Putamen (tissue), 1 donor: ENCODE data around the gene CYB5B.
"Not testable (repeated sequence)": the region's sequence is repeated elsewhere in the genome, so short reads cannot be mapped to it uniquely, and the experiment has no call there.

Experiments
- DNase-seq: peaks from one replicate; pipeline ENCODE4 v3.0.0-alpha.2; 2016; ENCODE audit warnings: low spot score

The CYB5B gene

GRCh38 chr16:69408475-69408874 lies 15.9 kb upstream of the CYB5B start:
- no peak for DNase-seq

DNA sequence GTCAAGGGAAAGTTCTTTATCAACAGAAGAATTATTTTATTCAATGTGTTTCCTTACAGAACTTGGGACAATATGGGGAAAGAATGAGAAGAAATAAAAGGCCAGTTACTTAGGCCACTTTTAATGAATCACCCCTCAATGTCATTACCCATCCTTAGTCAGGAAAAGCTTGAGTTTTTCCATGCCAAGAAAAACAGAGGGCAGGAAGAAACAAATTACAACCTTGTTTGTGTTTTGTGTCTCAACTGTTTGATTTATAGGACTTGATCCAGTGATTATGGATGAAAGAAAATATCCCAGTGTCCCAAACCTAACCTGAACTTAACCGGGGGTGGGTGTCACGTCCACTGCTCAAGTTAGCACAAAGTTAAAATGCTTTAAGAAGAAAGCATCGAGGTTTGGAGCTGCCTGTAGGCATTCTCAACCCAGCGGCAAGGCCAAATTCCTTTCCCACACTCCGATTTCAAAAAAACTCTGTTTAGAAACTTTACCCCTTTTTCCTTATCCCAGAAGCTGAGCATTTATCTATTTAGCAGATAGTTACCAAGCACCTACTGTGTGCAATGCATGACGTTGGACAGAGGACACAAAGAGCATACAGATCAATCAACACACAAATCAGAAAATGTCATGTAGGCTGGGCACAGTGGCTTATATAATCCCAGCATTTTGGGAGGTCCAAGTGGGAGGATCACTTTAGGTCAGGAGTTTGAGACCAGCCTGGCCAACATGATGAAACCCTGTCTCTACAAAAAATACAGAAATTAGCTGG lies 14.0 kb upstream of the CYB5B start:
- DNase-seq: no peak

DNA sequence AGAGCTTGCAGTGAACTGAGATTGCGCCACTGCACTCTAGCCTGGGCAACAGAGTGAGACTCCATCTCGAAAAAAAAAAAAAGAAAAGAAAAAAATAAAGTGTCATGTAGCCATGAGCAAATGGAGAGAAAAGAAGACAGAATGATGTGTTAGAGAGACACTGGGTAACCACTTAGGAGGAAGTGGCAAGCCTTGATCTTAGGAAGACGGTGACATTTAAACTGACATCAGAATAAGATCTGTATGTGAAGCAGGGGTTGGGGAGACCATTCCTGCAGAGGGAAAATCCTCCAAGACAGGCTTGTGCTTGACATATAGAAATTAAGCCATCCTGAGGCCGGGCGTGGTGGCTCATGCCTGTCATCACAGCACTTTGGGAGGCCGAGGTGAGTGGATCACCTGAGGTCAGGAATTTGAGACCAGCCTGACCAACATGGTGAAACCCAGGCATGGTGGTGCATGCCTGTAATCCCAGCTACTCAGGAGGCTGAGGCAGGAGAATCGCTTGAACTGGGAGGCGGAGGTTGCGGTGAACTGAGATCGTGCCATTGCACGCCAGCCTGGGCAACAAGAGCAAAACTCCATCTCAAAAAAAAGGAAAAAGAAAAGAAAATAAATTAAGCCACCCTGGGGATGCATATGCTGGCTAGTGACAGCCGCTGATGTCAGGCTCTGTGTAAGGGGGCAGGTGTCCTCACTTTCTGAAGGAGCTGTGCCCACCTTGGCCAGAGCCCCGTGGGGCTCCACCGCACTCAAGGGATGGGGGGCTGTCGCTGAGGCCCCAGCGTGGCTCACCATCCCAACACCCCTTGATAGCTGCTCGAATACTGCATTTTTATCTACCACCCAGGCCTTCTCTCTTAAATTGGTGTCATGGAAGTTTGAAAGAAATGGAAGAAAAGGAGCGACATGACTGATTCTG lies 13.1 kb upstream of the CYB5B start:
- no peak for DNase-seq

DNA sequence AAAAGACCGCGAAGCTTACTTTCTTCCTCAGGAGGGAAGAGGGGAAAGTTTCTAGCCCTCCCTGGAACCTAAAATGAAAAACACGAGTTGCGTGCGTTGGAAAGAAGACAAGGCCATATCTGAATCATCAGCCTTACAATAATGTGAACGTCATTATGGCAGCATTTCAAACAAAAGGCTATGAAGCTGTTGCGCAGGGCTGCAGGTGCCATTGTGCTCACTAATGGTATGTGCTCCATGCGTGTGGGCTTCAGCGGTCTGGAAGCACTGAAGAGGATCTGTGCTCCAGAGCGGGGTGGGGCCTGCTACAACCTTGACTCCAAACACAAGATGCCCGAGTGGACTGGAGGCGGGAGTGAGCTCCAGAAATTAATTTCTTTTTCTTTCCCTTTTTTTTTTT lies 12.1 kb upstream of the CYB5B start:
- DNase-seq: no peak

DNA sequence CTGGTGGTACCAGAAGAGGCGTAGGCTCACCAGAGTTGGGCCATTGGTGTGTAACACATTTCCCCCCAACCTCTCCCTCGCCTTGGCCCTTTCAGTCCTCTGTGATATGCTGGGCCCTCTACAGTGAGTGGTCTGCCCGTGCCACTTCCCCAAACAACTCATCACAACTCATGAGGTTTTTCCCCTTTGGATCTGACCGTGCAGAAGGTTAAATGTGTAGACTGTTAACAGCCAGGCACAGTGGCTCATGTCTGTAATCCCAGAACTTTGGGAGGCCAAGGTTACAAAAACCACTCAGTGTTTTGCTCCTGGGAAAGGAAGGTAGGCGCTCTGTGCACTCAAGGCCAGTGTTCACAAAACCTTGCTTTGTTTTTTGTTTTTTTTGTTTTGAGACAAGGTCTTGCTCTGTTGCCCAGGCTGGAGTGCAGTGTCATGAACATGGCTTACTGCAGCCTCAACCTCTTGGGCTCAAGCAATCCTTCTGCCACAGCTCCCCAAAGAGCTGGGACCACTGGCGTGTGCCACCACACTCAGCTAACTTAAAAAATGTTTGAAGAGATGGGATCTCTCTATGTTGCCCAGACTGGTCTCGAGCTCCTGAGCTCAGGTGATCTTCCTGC lies 11.3 kb upstream of the CYB5B start:
- DNase-seq: no peak

DNA sequence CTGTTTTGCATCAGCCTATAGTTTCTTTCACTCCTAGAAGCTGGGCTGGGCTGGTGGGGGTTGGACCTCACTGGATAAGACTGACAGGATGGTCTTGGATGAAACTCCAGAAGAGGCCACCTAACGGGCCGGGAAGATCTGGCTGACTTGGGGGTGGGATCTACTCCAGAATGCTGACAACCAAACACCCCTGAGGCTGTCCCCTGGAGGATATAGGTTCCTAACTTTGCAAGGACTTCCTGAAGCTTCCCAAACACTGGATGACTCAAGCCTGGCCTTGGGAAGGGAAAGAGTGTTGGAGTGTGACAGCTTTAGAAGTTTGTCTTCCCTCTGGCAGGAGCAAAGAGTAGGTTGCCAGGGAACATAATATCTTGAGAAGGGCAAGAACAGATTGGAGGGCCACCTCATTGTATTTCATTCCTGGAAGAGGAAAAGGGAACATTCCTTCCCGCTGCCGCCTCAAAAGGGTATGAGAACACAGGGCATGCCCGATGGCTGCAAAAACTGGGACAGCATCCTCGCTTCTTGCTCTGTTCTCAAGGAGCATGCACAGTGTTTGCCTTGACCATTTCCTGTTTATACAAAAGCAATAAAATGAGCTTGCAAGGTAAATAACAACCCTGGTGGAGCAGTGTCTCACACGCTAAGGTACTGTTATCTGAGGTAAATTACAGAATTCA lies 6.8 kb upstream of the CYB5B start:
- DNase-seq: peak; percentile 18

- DNase-seq: no peak
Measured at GRCh38 chr16:69419956-69420355, 4.5 kb upstream of the CYB5B start.

DNA sequence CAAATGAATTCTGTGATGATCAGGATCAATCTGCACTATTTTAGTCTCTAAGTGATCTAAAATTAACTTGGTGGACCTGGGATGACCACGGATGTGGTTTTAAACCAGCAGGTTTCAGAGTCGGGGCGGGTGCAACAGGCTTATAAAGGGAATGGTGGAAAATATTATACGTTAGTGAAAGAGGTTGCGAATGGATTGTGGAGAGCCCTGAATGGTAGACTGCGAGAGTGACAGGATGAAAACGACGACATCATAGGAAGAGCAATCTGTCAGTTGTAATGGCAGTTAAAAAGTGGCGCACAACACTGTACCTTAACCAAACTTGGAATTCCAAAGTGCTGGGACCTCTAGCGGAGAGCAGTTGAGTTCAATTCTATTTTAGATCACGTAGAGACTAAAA lies 1.2 kb upstream of the CYB5B start:
- peak; percentile 52 for DNase-seq

GRCh38 chr16:69424935-69425784 lies 741 bp downstream of the CYB5B start:
- no peak for DNase-seq

GRCh38 chr16:69428652-69429051 lies 4.2 kb downstream of the CYB5B start:
- DNase-seq: no peak

GRCh38 chr16:69429058-69429640 lies 4.7 kb downstream of the CYB5B start:
- not testable (repeated sequence) for DNase-seq

DNA sequence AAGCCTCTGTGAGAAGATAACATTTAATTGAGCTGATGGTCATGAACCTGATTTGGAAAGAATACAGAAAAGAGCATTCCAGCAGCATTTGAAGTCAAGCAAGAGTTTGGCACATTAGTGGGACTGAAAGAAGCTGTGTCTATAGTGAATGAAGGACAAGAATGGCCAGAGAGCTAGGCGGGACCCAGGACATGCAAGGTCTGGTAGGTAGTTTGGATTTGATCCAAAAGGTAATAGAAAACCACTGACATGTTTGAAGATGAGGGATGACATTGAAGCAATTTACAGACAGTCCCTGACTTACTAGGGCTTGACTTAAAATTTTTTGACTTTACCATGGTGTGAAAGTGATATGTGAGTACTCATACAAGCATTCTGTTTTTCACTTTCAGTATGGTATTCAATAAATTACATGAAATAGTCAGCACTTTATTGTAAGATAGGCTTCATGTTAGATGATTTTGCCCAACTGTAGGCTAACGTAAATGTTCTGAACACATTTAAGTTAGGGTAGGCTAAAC lies 7.6 kb downstream of the CYB5B start:
- no peak for DNase-seq

DNA sequence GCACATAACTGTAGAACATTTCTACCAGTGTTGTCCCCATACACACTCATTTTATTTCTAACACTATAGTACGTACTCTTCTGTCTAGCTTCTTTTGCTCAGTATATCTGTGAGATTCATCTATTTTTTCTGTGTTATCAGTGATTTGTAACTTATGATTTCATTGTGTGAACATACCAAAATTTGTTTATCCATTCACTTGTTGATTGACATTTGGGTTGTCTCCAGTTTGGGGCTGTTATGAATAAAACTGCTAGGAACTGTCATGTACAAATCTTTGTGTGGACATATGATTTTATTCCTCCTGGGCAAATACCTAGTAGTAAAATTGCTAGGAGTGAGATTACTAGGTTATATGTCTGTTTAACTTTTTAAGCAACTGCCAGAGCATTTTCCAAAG lies 9.6 kb downstream of the CYB5B start:
- DNase-seq: no peak

GRCh38 chr16:69435977-69436820 lies 11.8 kb downstream of the CYB5B start:
- DNase-seq: no peak

- DNase-seq: no peak
Measured at GRCh38 chr16:69436896-69437295, 12.5 kb downstream of the CYB5B start.

DNA sequence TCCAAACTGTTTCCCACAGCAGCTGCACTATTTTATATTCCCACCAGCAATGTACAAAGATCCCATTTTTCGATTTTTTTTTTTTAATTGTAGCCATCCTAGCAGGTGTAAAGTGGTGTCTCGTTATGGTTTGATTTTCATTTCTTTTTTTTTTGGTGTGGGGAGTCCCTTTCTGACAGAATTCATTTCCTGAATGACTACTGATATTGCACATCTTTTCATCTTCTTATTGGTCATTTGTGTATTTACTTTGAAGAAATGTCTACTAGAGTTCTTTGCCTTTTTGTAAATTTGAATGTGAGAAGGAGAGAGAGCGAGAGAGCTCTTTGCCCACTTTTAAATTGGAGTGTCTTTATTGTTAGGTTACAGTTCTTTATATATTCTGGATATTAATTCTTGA lies 14.0 kb downstream of the CYB5B start:
- DNase-seq: no peak

GRCh38 chr16:69440250-69440649 lies 15.8 kb downstream of the CYB5B start:
- DNase-seq: no peak

DNA sequence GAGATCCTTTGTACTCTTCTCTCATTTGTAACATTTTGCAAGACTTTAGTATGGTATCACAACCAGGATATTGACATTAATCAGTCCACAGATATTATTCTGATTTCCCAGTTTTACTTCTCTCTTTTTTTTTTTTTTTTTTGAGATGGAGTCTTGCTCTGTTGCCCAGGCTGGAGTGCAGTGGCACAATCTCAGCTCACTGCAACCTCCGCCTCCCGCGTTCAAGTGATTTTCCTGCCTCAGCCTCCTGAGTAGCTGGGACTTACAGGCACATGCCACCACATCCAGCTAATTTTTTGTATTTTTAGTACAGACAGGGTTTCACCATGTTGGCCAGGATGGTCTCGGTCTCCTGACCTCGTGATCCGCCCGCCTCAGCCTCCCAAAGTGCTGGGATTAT lies 16.6 kb downstream of the CYB5B start:
- not testable (repeated sequence) for DNase-seq

DNA sequence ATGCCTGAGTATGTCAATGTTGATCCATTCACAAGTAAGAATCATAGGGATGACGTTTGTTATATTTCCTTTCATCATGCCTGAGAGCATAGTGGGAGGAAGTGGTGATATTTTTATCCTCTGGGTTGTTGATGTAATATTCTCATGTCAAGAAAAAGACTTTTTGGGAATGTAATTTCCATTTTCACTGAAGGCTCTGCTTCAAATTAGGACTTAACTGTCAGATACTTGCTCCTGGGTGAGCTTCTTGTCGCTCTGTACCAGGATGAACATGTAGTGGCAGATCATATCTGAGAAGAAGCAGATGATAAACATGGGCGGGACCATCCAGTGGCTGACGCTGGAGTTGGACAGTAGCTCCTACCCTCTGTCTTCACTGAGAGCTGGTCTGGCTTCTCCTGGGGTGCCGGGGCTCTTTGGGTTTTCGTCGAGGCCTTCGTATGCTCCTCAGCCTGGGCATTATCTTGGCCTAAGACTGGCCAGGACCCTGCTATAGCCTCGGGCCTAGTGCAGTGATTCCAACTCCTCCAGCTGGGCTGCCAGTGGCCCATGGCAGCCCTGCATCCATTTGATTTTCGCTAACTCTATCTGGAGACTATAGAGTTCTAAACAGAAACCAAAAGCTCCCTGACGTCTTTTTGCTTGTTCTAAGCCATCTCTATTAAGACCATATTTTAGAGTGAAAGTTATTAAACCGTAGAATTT lies 19.7 kb downstream of the CYB5B start:
- DNase-seq: peak; percentile 61
